Neural cell (in vitro differentiated cells): ENCODE measurements around the gene HOXC10. TPM values are rescaled to one million over a fixed set of nuclear protein-coding genes. Genes with fewer than 3 reads are reported as not detected.
A peak's percentile ranks its signal among the peaks of the same experiment; 100 is the strongest.

Experiments used
- H2AFZ ChIP-seq: fragments of 200-600, 300-800 bp; sonication (generic), shearing (Covaris generic); 2 replicates; pipeline ENCODE4 v1.6.0; 2014; ENCODE audit warnings: low read depth, mild to moderate bottlenecking, antibody characterized with exemption, low read length, moderate library complexity
- H3F3A ChIP-seq: fragments of 200-600 bp; shearing (Covaris generic); 2 replicates; pipeline ENCODE4 v1.6.1; 2016; ENCODE audit warnings: mild to moderate bottlenecking, moderate library complexity, mixed read lengths, antibody characterized with exemption, low read length; ENCODE audit not compliant: insufficient read depth, poor library complexity, severe bottlenecking
- H3K27ac ChIP-seq: fragments of 200-600, 300-800 bp; sonication (generic), shearing (Covaris generic); 2 replicates; pipeline ENCODE4 v1.5.1; 2014; ENCODE audit warnings: mild to moderate bottlenecking, low read length, moderate library complexity
- H3K27me3 ChIP-seq: fragments of 300-800, 200-600 bp; sonication (generic), shearing (Covaris generic); 2 replicates; pipeline ENCODE4 v1.6.0; 2014; ENCODE audit warnings: mild to moderate bottlenecking, low read depth, low read length, moderate library complexity; ENCODE audit not compliant: insufficient read depth
- H3K36me3 ChIP-seq: fragments of 300-800, 200-600 bp; sonication (generic), shearing (Covaris generic); 2 replicates; pipeline ENCODE4 v1.5.1; 2014; ENCODE audit warnings: mild to moderate bottlenecking, antibody characterized with exemption, low read length, moderate library complexity; ENCODE audit not compliant: insufficient read depth
- H3K4me2 ChIP-seq: fragments of 300-800, 200-600 bp; sonication (generic), shearing (Covaris generic); 2 replicates; pipeline ENCODE4 v1.6.0; 2014; ENCODE audit warnings: mild to moderate bottlenecking, low read length
- H3K4me3 ChIP-seq: fragments of 300-800, 200-600 bp; sonication (generic), shearing (Covaris generic); 2 replicates; pipeline ENCODE4 v1.5.1; 2014; ENCODE audit warnings: mild to moderate bottlenecking, low read length, moderate library complexity
- H3K79me2 ChIP-seq: fragments of 200-600 bp; shearing (Covaris generic); replicated peaks from 2 replicates; pipeline ENCODE4 v1.6.0; 2014; ENCODE audit warnings: mild to moderate bottlenecking, low read length, moderate library complexity; ENCODE audit not compliant: insufficient read depth
- H3K9ac ChIP-seq: fragments of 300-800, 200-600 bp; sonication (generic), shearing (Covaris generic); 2 replicates; pipeline ENCODE4 v1.6.1; 2016; ENCODE audit warnings: mild to moderate bottlenecking, low read length, mixed read lengths
- H3K9me2 ChIP-seq: fragments of 200-600 bp; shearing (Covaris generic); 2 replicates; pipeline ENCODE4 v1.6.1; 2016; ENCODE audit warnings: mild to moderate bottlenecking, low read length, mixed read lengths; ENCODE audit not compliant: insufficient read depth
- H3K9me3 ChIP-seq: fragments of 200-600, 300-800 bp; sonication (generic), shearing (Covaris generic); 2 replicates; pipeline ENCODE4 v1.6.1; 2016; ENCODE audit warnings: mild to moderate bottlenecking, mixed run types, low read length, moderate library complexity, mixed read lengths
- H4K20me1 ChIP-seq: fragments of 200-600 bp; shearing (Covaris generic); 2 replicates; pipeline ENCODE4 v1.6.1; 2016; ENCODE audit warnings: mild to moderate bottlenecking, mixed run types; ENCODE audit not compliant: insufficient read depth
- EP300 ChIP-seq: fragments of 450-650 bp; conservative IDR thresholded peaks from 2 replicates; pipeline ENCODE4 v1.6.1; 2014; ENCODE audit warnings: antibody characterized with exemption, mild to moderate bottlenecking, moderate library complexity; ENCODE audit not compliant: poor library complexity, severe bottlenecking
- EZH2 ChIP-seq: fragments of 200-600, 300-800 bp; shearing (Covaris generic), sonication (generic); IDR thresholded peaks from 2 replicates; pipeline ENCODE4 v1.6.1; 2014; ENCODE audit warnings: antibody characterized with exemption, low read length, borderline replicate concordance, mild to moderate bottlenecking; ENCODE audit not compliant: insufficient read depth, poor library complexity, severe bottlenecking
- MXI1 ChIP-seq: fragments of 450-650 bp; conservative IDR thresholded peaks from 2 replicates; pipeline ENCODE4 v1.6.1; 2014; ENCODE audit warnings: antibody characterized with exemption, mild to moderate bottlenecking; ENCODE audit not compliant: poor library complexity, severe bottlenecking
- POLR2AphosphoS5 ChIP-seq: IDR thresholded peaks from 2 replicates; pipeline ENCODE4 v1.6.1; 2012
- RAD21 ChIP-seq: fragments of 450-650 bp; conservative IDR thresholded peaks from 2 replicates; pipeline ENCODE4 v1.6.1; 2014; ENCODE audit warnings: antibody characterized with exemption, mild to moderate bottlenecking, moderate library complexity
- SMC3 ChIP-seq: fragments of 450-650 bp; conservative IDR thresholded peaks from 2 replicates; pipeline ENCODE4 v1.6.1; 2014; ENCODE audit warnings: antibody characterized with exemption, mild to moderate bottlenecking, moderate library complexity; ENCODE audit not compliant: poor library complexity
- TAF1 ChIP-seq: IDR thresholded peaks from 2 replicates; pipeline ENCODE4 v1.6.1; 2012; ENCODE audit warnings: low read depth
- polyA plus RNA-seq: library from polyadenylated mRNA; depleted of rRNA; stranded (reverse); fragments of >200 nt; gene quantifications from 2 replicates; pipeline ENCODE4 v1.2.3, GENCODE V29; 2014
- TF ChIP-seq, protein P1 (sequence below): IDR thresholded peaks from 2 replicates; pipeline ENCODE4 v1.6.1; 2012; ENCODE audit warnings: borderline replicate concordance
- TF ChIP-seq, protein P2 (sequence below): fragments of 450-650 bp; IDR thresholded peaks from 2 replicates; pipeline ENCODE4 v1.5.1; 2014; ENCODE audit warnings: antibody characterized with exemption, mild to moderate bottlenecking, moderate library complexity; ENCODE audit not compliant: poor library complexity, severe bottlenecking

Gene HOXC10
- polyA plus RNA-seq, 1 donor from 2014 or later = not detected

- Histone ChIP-seq H3K27me3 (peaks cover 100% of the 10 kb centered on the region), H3K79me2 (no peaks in the 10 kb centered on the region), H4K20me1 (no peaks in the 10 kb centered on the region), H3K9ac (no peak overlapping the region), H3F3A (no peaks in the 10 kb centered on the region), H3K4me2 (no peak overlapping the region), H2AFZ (no peak overlapping the region), H3K4me3 (no peak overlapping the region), H3K27ac (no peak overlapping the region), H3K9me2 (no peaks in the 10 kb centered on the region), H3K36me3 (no peaks in the 10 kb centered on the region), H3K9me3 (no peaks in the 10 kb centered on the region)
- TF ChIP-seq RAD21 (no peak), EZH2 (peak; percentile 30)
These were observed 12.5 kb downstream of the HOXC10 start for GRCh38 chr12:53997204-53998109.

DNA sequence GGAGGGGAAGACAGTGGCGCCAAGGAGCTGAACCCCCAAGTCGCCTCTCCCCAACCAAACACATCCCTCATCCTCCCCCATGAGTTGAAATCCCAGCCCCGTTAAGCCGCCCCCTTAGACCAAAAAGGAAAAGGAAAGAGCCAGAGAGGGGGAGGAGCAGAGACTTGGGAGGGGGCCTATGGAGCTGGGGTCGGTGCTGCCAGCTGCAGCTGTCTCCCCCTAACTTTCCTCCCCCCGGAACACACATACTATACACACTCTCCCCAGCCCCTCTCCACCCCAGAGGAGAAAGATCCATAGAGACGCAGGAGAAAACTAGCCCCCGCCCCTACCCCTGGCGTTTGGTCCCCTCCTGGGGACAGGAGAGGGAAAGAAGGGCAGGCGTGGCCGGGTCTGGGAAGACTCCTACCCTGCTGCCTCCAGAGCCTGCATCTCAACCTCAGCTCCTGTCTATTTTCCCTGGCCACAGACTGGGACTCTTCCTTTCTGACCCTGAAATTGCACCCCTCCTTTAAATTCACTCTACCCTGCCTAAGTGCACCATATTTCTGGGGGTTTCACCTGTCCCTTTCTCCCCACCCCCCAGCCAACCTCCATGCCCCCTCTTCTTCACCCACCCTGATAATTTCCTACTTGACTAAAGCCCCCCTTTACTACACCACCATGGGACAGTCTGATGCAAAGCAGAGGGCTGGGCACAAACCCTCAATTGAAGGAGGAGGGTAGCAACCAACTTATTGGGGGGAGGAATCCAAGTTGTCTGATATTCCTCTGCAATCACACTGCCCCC, 13.4 kb downstream of the HOXC10 start:
- Histone ChIP-seq H3K9me2 (no peaks in the 10 kb centered on the region), H3K4me2 (no peak overlapping the region), H3K9ac (no peak overlapping the region), H3K4me3 (no peak overlapping the region), H2AFZ (no peak overlapping the region), H3K9me3 (no peaks in the 10 kb centered on the region), H3K36me3 (no peaks in the 10 kb centered on the region), H4K20me1 (no peaks in the 10 kb centered on the region), H3K27me3 (peaks cover 100% of the 10 kb centered on the region), H3K27ac (no peak overlapping the region), H3F3A (no peaks in the 10 kb centered on the region), H3K79me2 (no peaks in the 10 kb centered on the region)
- TF ChIP-seq EP300 (no peak), SMC3 (no peak), EZH2 (no peak), POLR2AphosphoS5 (no peak), TAF1 (no peak), RAD21 (no peak), MXI1 (no peak)
- TF ChIP-seq, protein P1, sequence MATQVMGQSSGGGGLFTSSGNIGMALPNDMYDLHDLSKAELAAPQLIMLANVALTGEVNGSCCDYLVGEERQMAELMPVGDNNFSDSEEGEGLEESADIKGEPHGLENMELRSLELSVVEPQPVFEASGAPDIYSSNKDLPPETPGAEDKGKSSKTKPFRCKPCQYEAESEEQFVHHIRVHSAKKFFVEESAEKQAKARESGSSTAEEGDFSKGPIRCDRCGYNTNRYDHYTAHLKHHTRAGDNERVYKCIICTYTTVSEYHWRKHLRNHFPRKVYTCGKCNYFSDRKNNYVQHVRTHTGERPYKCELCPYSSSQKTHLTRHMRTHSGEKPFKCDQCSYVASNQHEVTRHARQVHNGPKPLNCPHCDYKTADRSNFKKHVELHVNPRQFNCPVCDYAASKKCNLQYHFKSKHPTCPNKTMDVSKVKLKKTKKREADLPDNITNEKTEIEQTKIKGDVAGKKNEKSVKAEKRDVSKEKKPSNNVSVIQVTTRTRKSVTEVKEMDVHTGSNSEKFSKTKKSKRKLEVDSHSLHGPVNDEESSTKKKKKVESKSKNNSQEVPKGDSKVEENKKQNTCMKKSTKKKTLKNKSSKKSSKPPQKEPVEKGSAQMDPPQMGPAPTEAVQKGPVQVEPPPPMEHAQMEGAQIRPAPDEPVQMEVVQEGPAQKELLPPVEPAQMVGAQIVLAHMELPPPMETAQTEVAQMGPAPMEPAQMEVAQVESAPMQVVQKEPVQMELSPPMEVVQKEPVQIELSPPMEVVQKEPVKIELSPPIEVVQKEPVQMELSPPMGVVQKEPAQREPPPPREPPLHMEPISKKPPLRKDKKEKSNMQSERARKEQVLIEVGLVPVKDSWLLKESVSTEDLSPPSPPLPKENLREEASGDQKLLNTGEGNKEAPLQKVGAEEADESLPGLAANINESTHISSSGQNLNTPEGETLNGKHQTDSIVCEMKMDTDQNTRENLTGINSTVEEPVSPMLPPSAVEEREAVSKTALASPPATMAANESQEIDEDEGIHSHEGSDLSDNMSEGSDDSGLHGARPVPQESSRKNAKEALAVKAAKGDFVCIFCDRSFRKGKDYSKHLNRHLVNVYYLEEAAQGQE = no peak
- TF ChIP-seq, protein P2, sequence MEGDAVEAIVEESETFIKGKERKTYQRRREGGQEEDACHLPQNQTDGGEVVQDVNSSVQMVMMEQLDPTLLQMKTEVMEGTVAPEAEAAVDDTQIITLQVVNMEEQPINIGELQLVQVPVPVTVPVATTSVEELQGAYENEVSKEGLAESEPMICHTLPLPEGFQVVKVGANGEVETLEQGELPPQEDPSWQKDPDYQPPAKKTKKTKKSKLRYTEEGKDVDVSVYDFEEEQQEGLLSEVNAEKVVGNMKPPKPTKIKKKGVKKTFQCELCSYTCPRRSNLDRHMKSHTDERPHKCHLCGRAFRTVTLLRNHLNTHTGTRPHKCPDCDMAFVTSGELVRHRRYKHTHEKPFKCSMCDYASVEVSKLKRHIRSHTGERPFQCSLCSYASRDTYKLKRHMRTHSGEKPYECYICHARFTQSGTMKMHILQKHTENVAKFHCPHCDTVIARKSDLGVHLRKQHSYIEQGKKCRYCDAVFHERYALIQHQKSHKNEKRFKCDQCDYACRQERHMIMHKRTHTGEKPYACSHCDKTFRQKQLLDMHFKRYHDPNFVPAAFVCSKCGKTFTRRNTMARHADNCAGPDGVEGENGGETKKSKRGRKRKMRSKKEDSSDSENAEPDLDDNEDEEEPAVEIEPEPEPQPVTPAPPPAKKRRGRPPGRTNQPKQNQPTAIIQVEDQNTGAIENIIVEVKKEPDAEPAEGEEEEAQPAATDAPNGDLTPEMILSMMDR = no peak
